Coronary artery (tissue), 2 donors: ENCODE results near the gene URB1.
A peak's percentile ranks its signal among the peaks of the same experiment; 100 is the strongest.

ENCODE experiments used
- DNase-seq: peaks from one replicate; pipeline ENCODE4 v3.0.0-alpha.2; 2017; ENCODE audit warnings: low spot score
- H3K27ac ChIP-seq, 2 donors: fragments of 200-600 bp; sonication (generic); one replicate each; pipeline ENCODE4 v1.5.1; 2016 to 2019
- H3K4me3 ChIP-seq: fragments of 200-600 bp; sonication (generic); 2 replicates; pipeline ENCODE4 v1.5.1; 2016; ENCODE audit warnings: mild to moderate bottlenecking, moderate library complexity
- CTCF ChIP-seq: fragments of 200-600 bp; sonication (generic); IDR thresholded peaks from one replicate; pipeline ENCODE4 v1.5.1; 2019; ENCODE audit warnings: antibody characterized with exemption

URB1 gene

GRCh38 chr21:32424674-32425073, 31.9 kb upstream of the URB1 start:
- no peak for DNase-seq
- Histone ChIP-seq H3K27ac (no peak overlapping the region), H3K4me3 (no peak overlapping the region)
- no peak for TF ChIP-seq CTCF

- no peak for TF ChIP-seq CTCF
- DNase-seq = no peak
- Histone ChIP-seq H3K27ac (no peak overlapping the region), H3K4me3 (no peak overlapping the region)
Observed at GRCh38 chr21:32424191-32424535, 31.4 kb upstream of the URB1 start.

DNA sequence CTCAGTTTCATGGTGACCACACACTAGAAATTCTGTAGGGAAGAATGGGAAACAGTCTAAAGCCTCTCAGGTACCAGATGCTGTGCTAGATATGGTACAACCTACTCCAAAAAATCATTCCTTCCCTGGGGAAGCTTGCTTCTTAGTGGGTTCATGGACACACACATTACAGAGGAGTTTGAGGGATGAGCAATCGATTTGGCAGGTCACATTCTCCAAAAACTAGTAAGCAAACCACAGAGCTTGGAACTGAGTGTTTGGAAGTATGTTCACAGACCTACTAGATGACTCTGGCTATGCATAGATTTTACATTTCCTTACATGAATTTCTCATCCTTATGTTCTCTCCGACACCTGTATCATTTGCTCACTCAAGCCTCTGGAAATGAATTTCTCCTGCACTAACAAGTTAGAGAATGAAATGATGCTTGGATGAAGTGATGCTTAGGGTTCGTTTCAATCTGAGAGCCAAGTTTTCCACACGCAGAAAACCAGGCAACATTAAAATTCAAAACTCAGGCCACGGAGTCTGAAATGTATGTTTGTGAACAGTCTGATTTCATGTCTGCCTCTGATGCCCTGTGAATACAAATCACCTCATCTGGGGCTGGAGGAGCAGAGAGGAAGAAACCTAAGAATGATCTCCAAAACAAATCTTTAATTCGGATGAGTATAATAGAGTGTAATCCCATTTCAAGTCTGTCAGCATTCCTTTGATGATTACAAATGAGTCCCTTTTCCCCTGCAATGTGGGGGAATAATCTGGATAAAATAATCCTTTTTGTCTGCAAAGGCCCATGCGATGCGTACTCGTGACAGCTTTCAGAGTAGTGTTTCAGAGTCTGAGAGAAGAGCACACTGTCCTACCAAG, 30.7 kb upstream of the URB1 start:
- Histone ChIP-seq H3K27ac (no peak overlapping the region), H3K4me3 (no peak overlapping the region)
- DNase-seq = no peak
- no peak for TF ChIP-seq CTCF

GRCh38 chr21:32422064-32422463, 29.3 kb upstream of the URB1 start:
- Histone ChIP-seq H3K4me3 (no peak overlapping the region), H3K27ac (no peak overlapping the region)
- no peak for DNase-seq
- no peak for TF ChIP-seq CTCF

DNA sequence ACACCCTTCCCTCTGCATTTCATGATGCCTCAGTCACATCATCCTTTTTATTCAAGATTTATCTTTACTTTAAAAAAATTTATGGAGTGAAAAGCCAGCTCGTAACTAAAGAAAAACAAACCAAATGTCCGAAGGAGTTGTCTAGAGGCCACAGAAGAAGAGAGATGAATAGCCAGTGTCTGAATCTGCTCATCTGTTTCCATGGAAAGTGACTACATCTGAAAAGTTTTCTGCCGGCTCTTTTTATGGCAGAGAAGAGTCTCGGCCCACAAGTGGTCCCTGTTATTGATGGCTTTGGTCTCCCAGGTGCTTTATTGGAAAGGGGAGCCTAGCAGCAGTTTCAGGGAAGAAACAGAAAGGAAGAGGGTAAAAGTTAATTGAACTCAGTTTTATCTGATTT, 25.3 kb upstream of the URB1 start:
- no peak for DNase-seq
- no peak overlapping the region for H3K4me3 ChIP-seq
- H3K27ac ChIP-seq = no peak overlapping the region
- TF ChIP-seq CTCF = no peak

GRCh38 chr21:32415451-32416398, 22.9 kb upstream of the URB1 start:
- no peak for DNase-seq
- peak overlapping the region; percentile 28 to 97 for H3K27ac ChIP-seq

More at GRCh38 chr21:32415451-32416398, 22.9 kb upstream of the URB1 start:
- peak overlapping the region; percentile 94 for H3K4me3 ChIP-seq
- no peak for TF ChIP-seq CTCF
